Measurements from ENCODE around the gene ENPP4. TPM values are rescaled to one million over a fixed set of nuclear protein-coding genes. Genes with fewer than 3 reads are reported as not detected.

Gene ENPP4
- total RNA-seq, 1 experiment from 2014 or later: 0.34 TPM

- H3K27me3 ChIP-seq (replicated peaks; ENCODE audit: insufficient read depth, low read depth, low read length, poor library complexity): peaks cover 29% of the 10 kb centered on the region
- BruUV-seq (replicated peaks): no TSS peak
- intact Hi-C loops (cut with micrococcal nuclease; ENCODE audit: unreplicated experiment): no loop called here
- H3K4me3 ChIP-seq (ENCODE audit: low read depth, low read length, poor library complexity, severe bottlenecking): no peak overlapping the region
- DNase-seq (ENCODE audit: low spot score): no peak
- H3K4me1 ChIP-seq (ENCODE audit: insufficient read depth, low read length, poor library complexity, severe bottlenecking): no peaks in the 10 kb centered on the region
- CTCF ChIA-PET: no interaction called here
- H3K27ac ChIP-seq (ENCODE audit: low read depth, low read length, poor library complexity, severe bottlenecking): no peak overlapping the region
- POLR2A ChIA-PET (ENCODE audit: low non-redundant PET): no interaction called here
- no peak for TF ChIP-seq EZH2 (IDR thresholded peaks at IDR 0.05; ENCODE audit: borderline replicate concordance, low read depth, low read length, poor library complexity, severe bottlenecking)
- no peak for TF ChIP-seq CTCF (conservative IDR thresholded peaks at IDR 0.05; ENCODE audit: low read depth, low read length)
- no peaks in the 10 kb centered on the region for H3K36me3 ChIP-seq (ENCODE audit: insufficient read depth, low read length, poor library complexity, severe bottlenecking)
- no peaks in the 10 kb centered on the region for H3K9me3 ChIP-seq (ENCODE audit: low read depth, low read length, poor library complexity, severe bottlenecking)
Measured at GRCh38 chr6:46191961-46192360, 62.2 kb downstream of the ENPP4 start.

Other genes starting within 250 kb of the ENPP4 start
- not detected in 2 replicates for gene CLIC5, start 114.1 kb upstream of the ENPP4 start, total RNA-seq (2021)
- not detected in 2 replicates for gene ENPP5, start 41.0 kb downstream of the ENPP4 start, total RNA-seq (2021)

Measured in A673 (cell line).